GM12872 (cell line): ENCODE data around the gene TEX2.

ENCODE experiments used
- TF ChIP-seq, protein P1 (sequence below): IDR thresholded peaks from 3 replicates; pipeline ENCODE4 v1.5.1; 2011; ENCODE audit warnings: low read depth, mild to moderate bottlenecking, low read length, moderate library complexity; ENCODE audit not compliant: insufficient read depth

TEX2 gene

DNA sequence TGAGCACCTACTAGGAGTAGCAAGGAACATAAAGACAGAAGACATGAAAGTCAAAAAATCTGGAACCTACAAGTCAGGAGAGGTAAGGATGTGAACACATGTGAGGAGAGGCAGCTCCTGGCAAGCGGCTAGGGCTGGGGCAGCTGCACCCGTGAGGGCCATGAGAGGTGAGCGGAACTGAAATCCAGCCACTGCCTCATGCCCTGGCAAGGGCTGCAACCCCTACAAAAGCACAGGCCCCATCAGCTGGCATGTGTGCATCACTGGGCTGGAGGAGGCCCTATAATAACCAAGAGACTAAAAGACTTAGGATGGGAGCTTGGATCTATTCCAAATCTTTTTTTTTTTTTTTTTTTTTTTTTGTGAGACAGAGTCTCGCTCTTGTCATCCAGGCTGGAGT is 92.8 kb downstream of the TEX2 start:
- TF ChIP-seq, protein P1, sequence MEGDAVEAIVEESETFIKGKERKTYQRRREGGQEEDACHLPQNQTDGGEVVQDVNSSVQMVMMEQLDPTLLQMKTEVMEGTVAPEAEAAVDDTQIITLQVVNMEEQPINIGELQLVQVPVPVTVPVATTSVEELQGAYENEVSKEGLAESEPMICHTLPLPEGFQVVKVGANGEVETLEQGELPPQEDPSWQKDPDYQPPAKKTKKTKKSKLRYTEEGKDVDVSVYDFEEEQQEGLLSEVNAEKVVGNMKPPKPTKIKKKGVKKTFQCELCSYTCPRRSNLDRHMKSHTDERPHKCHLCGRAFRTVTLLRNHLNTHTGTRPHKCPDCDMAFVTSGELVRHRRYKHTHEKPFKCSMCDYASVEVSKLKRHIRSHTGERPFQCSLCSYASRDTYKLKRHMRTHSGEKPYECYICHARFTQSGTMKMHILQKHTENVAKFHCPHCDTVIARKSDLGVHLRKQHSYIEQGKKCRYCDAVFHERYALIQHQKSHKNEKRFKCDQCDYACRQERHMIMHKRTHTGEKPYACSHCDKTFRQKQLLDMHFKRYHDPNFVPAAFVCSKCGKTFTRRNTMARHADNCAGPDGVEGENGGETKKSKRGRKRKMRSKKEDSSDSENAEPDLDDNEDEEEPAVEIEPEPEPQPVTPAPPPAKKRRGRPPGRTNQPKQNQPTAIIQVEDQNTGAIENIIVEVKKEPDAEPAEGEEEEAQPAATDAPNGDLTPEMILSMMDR, result no peak

DNA sequence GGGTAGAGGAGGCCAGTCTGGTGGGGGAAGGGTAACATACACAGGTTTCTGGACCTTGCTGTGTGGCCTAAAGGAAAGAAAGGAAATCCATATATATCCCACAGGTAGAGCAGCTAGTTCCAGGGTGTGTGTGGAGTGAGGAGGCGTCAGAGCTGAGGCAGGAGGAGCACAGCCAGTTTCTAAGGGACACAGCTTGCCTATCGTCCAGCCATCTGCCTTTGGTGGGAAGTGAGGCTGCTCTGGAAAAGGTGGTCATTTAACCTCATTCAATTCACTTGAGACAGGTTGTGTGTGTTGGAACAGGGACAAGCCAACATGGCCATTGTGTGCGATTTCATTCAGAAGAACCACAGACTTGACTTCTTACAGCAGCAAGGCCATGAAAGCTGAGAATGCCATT is 96.2 kb downstream of the TEX2 start:
- TF ChIP-seq, protein P1, result no peak

DNA sequence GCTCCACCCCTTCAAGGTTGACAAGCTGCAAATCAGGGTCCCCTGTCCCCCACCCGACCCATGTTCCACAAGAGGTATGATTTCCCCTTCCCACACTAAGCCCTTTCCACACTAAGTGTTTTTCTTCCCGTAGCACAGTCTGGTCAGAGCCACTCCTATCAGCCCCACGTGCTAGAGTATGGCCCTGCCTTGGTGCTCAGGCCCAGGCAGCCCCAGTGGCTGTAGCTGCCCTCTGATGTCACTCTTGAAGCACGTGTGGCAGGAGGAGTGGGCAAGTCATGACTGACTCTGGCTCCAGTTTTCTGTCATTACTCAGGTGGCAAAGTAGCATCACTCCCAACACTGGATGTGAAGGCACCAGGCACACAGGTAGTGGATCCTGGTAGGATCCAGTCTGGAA is 97.7 kb downstream of the TEX2 start:
- TF ChIP-seq, protein P1, result no peak

DNA sequence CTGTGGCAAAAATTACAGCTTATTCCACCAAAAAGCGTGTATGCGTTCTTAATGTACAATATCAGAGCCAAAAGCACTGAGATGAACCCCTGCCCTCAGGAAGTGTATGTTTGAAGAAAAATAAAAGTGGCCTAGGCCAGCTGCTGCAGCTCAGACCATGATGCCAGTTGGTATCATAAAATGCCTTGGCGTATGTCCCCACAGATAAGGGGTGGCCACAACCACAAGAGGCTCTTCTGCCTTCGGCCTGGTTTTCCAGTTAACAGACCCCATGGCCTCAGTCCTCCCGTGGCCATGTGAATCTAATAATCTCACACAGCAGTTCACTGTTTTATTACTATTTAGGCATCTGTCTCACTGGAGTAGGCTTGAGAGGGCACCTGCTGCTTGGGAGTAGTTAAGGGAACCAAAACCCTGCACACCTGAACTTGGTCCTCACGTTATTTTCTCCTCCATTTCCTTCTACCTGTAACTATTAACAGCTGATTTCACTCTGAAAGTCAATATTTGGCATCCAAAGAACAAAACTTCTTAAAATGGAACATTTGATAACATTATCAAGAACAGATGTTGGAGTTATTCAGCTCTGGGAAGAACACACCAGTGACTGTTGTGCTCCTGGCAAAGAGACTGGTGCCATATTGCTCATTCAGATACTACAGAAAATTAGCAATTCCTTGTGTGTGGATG is 98.3 kb downstream of the TEX2 start:
- TF ChIP-seq, protein P1, result no peak

DNA sequence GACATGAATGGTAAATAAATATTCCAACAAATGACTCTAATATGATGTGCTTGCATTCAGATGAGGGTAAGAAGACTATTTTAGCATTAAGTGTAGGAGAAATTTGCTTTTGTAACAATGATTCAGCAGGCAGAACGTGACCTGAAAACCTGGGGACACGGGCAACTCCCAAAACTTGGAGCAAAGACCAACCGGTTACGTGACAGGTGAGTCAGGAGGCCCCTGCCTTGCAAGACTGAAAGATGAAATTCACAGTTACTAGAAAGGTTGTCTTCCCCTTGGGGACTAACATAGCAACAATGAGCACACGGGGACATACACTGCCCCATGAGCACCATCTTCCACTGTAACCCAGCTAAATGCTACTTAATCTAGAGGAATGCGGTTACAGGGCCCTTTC is 99.6 kb downstream of the TEX2 start:
- TF ChIP-seq, protein P1, result no peak

DNA sequence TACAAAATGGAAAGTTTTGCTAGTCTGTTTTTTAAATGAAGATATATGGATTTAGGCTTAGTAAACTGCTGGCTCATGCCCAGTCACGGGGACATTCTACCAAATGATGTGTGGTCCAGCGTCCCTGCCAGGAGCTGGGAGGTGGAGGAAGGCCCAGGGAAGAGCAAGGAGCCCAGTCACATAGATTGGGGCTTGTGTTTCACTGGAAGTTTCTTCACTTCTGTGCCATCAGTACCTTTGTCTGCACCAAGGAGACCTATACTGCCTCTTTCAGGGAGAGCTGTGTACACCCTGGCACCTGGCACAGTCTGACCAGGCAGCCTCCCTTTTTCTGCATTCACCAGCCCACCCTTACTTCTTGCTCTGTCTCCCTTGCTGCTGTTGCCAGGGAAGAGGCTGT is 100.5 kb downstream of the TEX2 start:
- TF ChIP-seq, protein P1, result no peak

DNA sequence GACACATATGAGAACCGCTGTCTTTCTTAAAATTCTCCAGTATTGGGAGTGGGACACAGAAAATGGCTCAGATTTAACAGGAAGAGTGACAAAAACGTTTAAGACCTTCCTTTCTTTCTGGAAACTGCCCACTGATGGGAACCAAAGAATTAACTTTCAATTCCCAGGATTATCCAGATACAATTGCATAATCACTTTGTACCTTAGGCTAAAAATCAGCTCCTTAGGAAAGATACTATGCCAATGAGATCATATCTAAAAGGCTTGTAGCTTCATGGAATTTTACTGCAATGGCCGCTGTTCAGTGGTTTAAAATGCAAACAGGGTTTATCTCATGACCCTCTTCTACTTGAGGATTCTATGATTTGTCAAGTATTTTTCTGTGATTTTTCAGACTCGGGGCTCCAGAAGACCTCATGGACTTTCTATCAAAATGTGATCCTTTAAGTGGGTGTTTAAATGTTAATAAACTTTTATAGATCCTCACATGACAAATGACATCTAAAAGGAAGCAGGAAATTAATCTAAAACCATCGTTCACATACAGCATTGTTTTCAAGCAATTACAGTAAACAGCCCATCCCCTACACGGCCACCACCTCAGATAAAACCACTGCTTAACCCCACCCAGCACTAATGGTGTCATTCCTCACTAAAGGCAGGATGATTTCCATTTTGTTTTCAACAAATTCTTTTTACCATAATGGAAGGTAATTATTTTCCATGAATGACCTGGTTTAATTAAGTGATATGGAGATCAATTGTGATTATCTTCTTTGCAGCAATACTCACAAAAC is 101.5 kb downstream of the TEX2 start:
- TF ChIP-seq, protein P1, result no peak
